ENCODE results near the gene FBXL5. TPM values are rescaled to one million over a fixed set of nuclear protein-coding genes. Genes with fewer than 3 reads are reported as not detected.

The FBXL5 gene
- total RNA-seq, 2 donors from 2014 or later = 22.4 to 26.3 TPM

DNA sequence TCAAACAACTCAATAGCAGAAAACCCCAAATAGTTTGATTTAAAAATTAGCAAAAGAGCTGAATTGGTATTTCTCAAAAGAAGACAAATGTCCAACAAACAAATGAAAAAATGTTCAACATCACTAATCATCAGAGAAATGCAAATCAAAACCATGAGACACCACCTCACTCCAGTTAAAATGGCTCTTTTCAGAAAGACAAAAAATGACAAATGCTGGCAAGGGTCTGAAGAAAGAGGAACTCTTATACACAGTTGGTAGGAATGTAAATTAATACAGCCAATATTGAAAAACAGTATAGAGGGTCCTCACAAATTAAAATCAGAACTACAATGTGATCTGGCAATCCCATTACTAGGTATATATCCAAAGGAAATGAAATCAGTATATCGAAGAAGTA is 70.4 kb downstream of the FBXL5 start:
- no peaks in the 10 kb centered on the region for H3K4me1 Mint-ChIP-seq
- no peak for ATAC-seq (replicated peaks)
- H3K36me3 Mint-ChIP-seq (ENCODE audit: low read depth) = no peaks in the 10 kb centered on the region
- H3K4me3 Mint-ChIP-seq = no peak overlapping the region
- H3K27ac Mint-ChIP-seq = no peak overlapping the region
- H3K27me3 Mint-ChIP-seq = no peaks in the 10 kb centered on the region
- H3K9me3 Mint-ChIP-seq = no peaks in the 10 kb centered on the region

DNA sequence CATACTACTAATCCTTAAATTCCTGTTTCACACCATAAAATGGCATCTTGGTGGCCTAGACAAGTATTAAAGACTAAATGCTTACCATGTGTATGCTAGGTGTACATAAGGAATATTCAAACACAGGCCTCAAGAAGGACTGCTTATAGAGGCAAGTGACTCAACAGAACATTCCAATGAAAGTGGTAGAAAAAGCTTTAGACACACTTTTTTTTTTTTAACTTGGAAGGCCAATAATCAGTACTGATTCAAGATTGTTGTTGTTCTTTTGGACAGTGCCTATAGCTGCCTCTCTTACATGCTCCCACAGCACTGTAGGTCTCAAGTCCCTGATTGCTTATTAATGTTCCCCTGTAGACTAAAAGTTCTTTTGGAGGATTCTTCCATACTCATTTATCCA is 77.6 kb downstream of the FBXL5 start:
- no peaks in the 10 kb centered on the region for H3K9me3 Mint-ChIP-seq
- no peak overlapping the region for H3K4me3 Mint-ChIP-seq
- H3K27me3 Mint-ChIP-seq = no peaks in the 10 kb centered on the region
- no peaks in the 10 kb centered on the region for H3K36me3 Mint-ChIP-seq (ENCODE audit: low read depth)
- no peak overlapping the region for H3K27ac Mint-ChIP-seq
- ATAC-seq (replicated peaks) = no peak
- no peaks in the 10 kb centered on the region for H3K4me1 Mint-ChIP-seq

DNA sequence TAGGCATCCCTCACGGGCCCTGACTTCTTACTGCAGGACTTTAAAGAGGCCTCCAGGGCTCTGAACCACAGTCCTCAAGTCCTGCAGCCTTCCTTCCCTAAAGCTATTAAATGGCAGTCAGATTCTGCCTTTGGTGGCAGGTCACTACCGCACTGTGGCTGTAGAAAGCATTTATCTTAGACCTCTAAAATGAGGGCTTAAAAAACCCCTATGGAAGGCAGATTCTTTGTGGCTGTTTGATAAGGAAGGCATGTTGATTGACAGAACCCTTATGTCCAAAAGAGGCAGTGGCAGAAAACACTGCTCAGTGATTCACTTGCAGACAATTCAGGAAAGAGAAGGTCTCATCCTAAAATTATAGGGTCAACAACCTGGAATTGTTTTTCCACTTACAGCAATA is 79.2 kb downstream of the FBXL5 start:
- Mint-ChIP-seq H3K4me3 (no peak overlapping the region), H3K27ac (no peak overlapping the region), H3K4me1 (no peaks in the 10 kb centered on the region)

DNA sequence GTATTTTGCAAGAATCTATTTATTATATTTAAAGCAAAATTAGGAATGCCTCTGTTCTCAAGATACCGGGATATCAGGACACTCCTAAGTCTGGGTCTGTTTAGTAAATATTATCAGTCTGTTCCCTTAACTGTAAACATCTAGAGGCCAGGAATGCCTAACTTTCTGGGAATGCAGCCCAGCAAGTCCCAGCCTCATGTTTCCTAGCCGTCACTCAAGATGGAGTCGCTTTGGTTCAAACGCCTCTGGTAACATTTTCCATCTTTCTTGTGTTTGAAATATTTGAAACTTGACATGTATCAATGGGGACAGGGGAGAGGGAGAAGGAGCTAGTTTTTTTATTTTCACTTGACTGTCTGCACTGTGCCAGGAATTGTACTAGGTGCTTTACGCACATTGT is 85.4 kb downstream of the FBXL5 start:
- no peak for ATAC-seq (replicated peaks)
- no peaks in the 10 kb centered on the region for H3K9me3 Mint-ChIP-seq
- no peak overlapping the region for H3K4me3 Mint-ChIP-seq
- H3K4me1 Mint-ChIP-seq = no peaks in the 10 kb centered on the region
- no peak overlapping the region for H3K27ac Mint-ChIP-seq
- H3K27me3 Mint-ChIP-seq = no peaks in the 10 kb centered on the region
- H3K36me3 Mint-ChIP-seq (ENCODE audit: low read depth) = peaks cover 28% of the 10 kb centered on the region

More for the DNA sequence above, 79.2 kb downstream of the FBXL5 start:
- no peaks in the 10 kb centered on the region for H3K27me3 Mint-ChIP-seq
- no peaks in the 10 kb centered on the region for H3K36me3 Mint-ChIP-seq (ENCODE audit: low read depth)
- no peak for ATAC-seq (replicated peaks)
- H3K9me3 Mint-ChIP-seq = no peaks in the 10 kb centered on the region

DNA sequence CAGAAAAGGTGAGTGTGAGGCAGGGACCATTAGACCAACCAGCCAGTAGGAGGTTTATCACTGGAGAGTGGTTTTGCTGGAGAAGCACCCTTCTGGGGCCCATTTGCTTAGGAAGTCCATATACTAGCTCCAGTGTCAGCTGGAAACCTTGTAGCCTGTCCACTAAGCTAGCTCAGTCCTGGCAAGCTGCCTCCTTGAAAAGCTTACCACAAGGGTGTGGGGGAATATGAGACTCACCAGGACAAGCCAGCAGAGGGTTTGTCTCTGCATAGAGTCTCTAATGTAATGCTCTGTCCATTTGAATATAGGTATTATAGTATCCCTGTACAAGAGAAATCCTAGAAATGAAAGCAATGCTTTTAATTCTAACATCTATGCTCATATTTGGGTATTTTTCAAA is 86.3 kb downstream of the FBXL5 start:
- Mint-ChIP-seq H3K36me3 (ENCODE audit: low read depth) (peaks cover 28% of the 10 kb centered on the region), H3K4me1 (no peaks in the 10 kb centered on the region), H3K27me3 (no peaks in the 10 kb centered on the region), H3K27ac (no peak overlapping the region), H3K4me3 (no peak overlapping the region), H3K9me3 (no peaks in the 10 kb centered on the region)
- ATAC-seq (replicated peaks) = no peak

DNA sequence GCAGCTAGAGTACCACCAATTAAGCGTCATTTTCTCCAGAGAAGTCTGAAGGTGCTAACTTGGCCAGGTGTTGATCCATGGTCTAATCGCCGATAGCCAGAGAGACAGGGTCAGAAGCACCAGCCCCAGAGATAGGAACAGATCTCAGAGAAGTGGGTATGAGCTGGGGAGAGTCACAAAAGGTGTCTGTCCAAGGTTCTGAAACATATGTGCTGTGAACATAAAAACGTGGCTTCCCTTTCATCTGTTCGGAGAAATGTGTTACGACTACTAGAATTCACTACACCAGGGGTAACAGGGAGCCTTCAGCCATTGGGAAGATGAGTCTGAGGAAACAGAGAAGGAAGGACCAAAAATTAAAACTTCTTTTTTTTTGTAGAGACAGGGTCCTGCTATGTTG is 91.3 kb downstream of the FBXL5 start:
- Mint-ChIP-seq H3K9me3 (no peaks in the 10 kb centered on the region), H3K4me1 (no peaks in the 10 kb centered on the region), H3K4me3 (no peak overlapping the region), H3K36me3 (ENCODE audit: low read depth) (peaks cover 14% of the 10 kb centered on the region), H3K27me3 (no peaks in the 10 kb centered on the region), H3K27ac (no peak overlapping the region)
- ATAC-seq (replicated peaks) = no peak

DNA sequence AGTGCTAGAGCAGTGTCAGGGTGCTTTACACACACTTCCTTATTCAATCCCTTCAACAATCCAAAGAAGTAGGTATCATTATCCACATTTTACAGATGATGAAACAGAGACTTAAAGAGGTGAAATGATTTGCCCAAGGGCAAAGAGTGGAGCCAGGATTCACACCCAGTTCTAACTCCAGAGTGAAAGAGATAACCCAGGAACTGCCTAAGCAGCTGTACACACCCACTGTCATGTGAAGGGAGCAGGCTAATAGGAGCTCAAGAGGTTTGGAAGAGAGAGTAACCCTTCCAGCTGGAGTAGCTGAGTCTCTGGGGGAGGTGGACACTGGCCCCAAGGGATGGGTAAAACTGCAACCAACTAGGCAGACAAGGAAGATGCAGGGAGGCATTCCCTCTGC is 92.5 kb downstream of the FBXL5 start:
- no peak for ATAC-seq (replicated peaks)
- H3K9me3 Mint-ChIP-seq = no peaks in the 10 kb centered on the region
- H3K27me3 Mint-ChIP-seq = no peaks in the 10 kb centered on the region
- H3K4me3 Mint-ChIP-seq = no peak overlapping the region
- H3K36me3 Mint-ChIP-seq (ENCODE audit: low read depth) = peaks cover 6% of the 10 kb centered on the region
- no peak overlapping the region for H3K27ac Mint-ChIP-seq
- H3K4me1 Mint-ChIP-seq = no peaks in the 10 kb centered on the region

DNA sequence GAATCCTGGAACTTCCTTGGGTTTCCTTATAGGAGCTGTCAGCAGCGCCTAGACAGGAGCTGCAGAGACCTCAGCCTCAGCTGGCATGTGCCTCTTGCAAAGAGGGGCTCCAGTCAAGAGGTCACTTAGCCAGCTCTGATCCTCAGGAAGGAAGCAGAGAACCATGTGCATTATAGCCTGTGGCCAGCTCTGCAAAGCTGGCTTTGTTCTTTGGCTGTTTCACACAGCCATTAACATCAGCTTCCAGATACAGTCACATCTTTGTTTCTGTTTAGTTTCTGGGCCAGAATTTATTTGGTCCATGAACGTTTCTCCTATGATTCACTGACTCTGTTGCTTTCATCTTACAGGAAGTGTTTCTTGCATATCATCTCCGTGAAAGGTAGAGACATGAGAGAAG is 93.0 kb downstream of the FBXL5 start:
- H3K4me3 Mint-ChIP-seq = no peak overlapping the region
- no peaks in the 10 kb centered on the region for H3K4me1 Mint-ChIP-seq
- ATAC-seq (replicated peaks) = no peak
- H3K27me3 Mint-ChIP-seq = no peaks in the 10 kb centered on the region
- peaks cover 6% of the 10 kb centered on the region for H3K36me3 Mint-ChIP-seq (ENCODE audit: low read depth)
- no peaks in the 10 kb centered on the region for H3K9me3 Mint-ChIP-seq
- no peak overlapping the region for H3K27ac Mint-ChIP-seq

DNA sequence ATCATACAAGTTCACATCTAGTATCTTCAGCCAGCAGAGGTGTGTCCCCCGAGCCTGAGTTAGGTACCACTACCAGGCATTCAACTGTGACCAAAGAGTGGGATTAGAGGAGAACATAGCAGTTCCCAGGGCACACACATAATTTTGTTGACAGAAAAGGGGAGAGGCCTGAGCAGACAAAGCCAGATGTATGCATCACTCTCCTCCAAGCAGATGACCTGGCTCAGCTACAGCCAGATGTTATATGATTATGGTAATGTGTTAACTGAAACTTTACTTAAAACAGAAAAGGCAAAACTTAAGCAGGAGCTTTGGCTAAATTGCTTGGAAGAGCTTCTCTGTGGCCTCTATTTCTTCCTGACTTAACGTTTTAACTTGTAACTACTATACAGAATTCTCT is 96.6 kb downstream of the FBXL5 start:
- no peaks in the 10 kb centered on the region for H3K4me1 Mint-ChIP-seq
- H3K27ac Mint-ChIP-seq = no peak overlapping the region
- no peaks in the 10 kb centered on the region for H3K9me3 Mint-ChIP-seq
- ATAC-seq (replicated peaks) = no peak
- H3K4me3 Mint-ChIP-seq = no peak overlapping the region
- no peaks in the 10 kb centered on the region for H3K27me3 Mint-ChIP-seq
- H3K36me3 Mint-ChIP-seq (ENCODE audit: low read depth) = no peaks in the 10 kb centered on the region

DNA sequence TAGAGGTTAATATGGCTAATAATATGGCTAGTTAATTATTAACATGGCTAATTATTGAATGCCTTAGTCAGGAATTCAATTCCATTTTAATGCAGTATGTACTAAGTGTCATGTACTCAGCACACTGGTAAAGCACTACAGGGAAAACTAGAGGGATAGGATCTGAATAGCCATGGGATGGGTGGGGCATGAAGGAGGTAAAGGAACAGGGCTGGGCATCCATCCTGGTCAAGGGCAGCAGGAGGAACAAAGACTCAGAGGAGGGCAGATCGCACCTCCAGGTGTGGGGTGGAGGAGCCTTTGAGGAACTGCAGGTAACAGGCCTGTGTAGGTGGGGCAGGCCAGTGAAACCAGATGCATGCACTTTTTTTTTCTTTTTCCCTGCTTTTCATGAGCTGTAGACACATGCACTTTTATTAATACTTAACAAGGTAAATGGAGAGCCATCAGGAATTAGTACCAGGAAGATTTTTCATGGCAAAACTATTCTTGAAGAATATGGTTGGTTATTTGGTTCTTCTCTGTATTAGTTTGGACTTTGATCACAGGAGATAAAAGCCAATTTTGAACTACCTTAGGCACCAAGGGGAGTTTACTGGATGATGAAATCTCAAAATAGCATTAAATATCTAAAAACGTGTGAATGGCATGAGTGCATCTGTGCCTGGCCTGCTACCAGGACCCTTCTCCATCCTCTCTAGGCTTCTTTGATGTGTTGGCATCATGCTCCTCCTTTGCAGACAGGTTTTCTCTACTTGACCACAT is 97.2 kb downstream of the FBXL5 start:
- no peaks in the 10 kb centered on the region for H3K27me3 Mint-ChIP-seq
- ATAC-seq (replicated peaks) = no peak
- no peaks in the 10 kb centered on the region for H3K9me3 Mint-ChIP-seq
- no peak overlapping the region for H3K27ac Mint-ChIP-seq
- no peak overlapping the region for H3K4me3 Mint-ChIP-seq
- H3K4me1 Mint-ChIP-seq = no peaks in the 10 kb centered on the region
- H3K36me3 Mint-ChIP-seq (ENCODE audit: low read depth) = no peaks in the 10 kb centered on the region

DNA sequence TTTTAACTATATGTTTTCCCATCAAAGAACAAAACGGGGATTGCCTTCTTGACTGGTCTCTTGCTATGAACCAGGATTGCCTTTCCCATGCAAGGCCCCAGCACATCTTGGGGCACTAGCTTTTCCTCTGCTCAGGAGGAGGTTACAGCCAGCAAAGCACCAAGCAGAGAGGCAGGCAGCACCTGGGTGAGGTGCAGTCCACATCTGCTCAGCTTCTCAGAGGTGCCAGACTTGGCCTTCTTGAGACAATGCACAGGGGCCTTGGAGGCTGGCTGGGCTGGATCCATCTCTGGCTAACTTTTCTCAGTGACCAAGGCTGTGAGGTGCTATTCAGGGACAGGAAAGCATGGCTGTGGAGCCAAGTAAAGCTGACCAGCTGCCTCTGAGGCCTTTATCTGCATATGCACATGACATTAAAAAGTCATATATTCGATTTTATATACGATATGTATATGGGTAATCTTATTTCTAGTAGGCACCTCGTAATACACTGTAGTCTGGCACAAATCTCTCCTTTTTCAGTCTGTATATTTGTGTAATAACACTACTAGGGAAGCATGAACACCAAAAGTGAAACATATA is 98.6 kb downstream of the FBXL5 start:
- Mint-ChIP-seq H3K4me3 (no peak overlapping the region), H3K27me3 (no peaks in the 10 kb centered on the region), H3K27ac (no peak overlapping the region), H3K9me3 (no peaks in the 10 kb centered on the region), H3K36me3 (ENCODE audit: low read depth) (no peaks in the 10 kb centered on the region), H3K4me1 (no peaks in the 10 kb centered on the region)
- no peak for ATAC-seq (replicated peaks)

Other genes with a start within 250 kb of the FBXL5 start
- not detected for gene C1QTNF7, start 227.3 kb downstream of the FBXL5 start, total RNA-seq
- gene CC2D2A, start 185.5 kb downstream of the FBXL5 start, total RNA-seq = not detected
- gene FAM200B, start 26.5 kb upstream of the FBXL5 start, total RNA-seq = 10 to 100 TPM in 1 of 2 donors, 1 to 10 TPM in 1; 9.2 to 10.3 TPM
- gene BST1, start 47.7 kb upstream of the FBXL5 start, total RNA-seq = under 1 TPM; 0.32 to 0.58 TPM
- gene CD38, start 123.0 kb upstream of the FBXL5 start, total RNA-seq = 1 to 10 TPM; 3.0 to 3.9 TPM